Activated CD8-positive, alpha-beta T cell treated with anti-CD3 and anti-CD28 coated beads for 36 hours (primary cell): Measurements from ENCODE around the gene EMB. TPM values are rescaled to one million over a fixed set of nuclear protein-coding genes. Genes with fewer than 3 reads are reported as not detected.
"Not testable (repeated sequence)": the region's sequence is repeated elsewhere in the genome, so short reads cannot be mapped to it uniquely, and the experiment has no call there.

ENCODE experiments used
- ATAC-seq: fragments of 200-7000 bp; cut with Tn5 transposase; one replicate; pipeline ENCODE4 v1.10.0; 2021; ENCODE audit warnings: mild to moderate bottlenecking, moderate library complexity
- CTCF ChIA-PET: fragments of 350-600 bp; sonication (Branson Sonifier 250); formaldehyde crosslinking; loops from one replicate; lab custom pipeline; 2021; ENCODE audit warnings: antibody characterized with exemption; lab: Charles Lee
- POLR2A ChIA-PET: fragments of 350-600 bp; sonication (Branson Sonifier 250); formaldehyde crosslinking; loops from one replicate; lab custom pipeline; 2021; ENCODE audit warnings: antibody characterized with exemption; lab: Charles Lee
- DNase-seq: peaks from one replicate; pipeline ENCODE4 v3.0.0-alpha.2; 2020
- H3K27ac Mint-ChIP-seq: one replicate; pipeline ENCODE4 v1.8.0; 2021; ENCODE audit warnings: mild to moderate bottlenecking, mixed read lengths
- H3K27me3 Mint-ChIP-seq: one replicate; pipeline ENCODE4 v1.8.0; 2021; ENCODE audit warnings: mixed read lengths
- H3K36me3 Mint-ChIP-seq: one replicate; pipeline ENCODE4 v1.8.0; 2021; ENCODE audit warnings: low read depth, mixed read lengths
- H3K4me1 Mint-ChIP-seq: one replicate; pipeline ENCODE4 v1.8.0; 2021; ENCODE audit warnings: low read depth, mixed read lengths
- H3K4me3 Mint-ChIP-seq: one replicate; pipeline ENCODE4 v1.8.0; 2021; ENCODE audit warnings: mild to moderate bottlenecking, moderate library complexity, mixed read lengths
- H3K9me3 Mint-ChIP-seq: one replicate; pipeline ENCODE4 v1.8.0; 2021; ENCODE audit warnings: mixed read lengths
- CTCF ChIP-seq: fragments of 200-600 bp; IDR thresholded peaks from one replicate; pipeline ENCODE4 v1.8.0; 2022; ENCODE audit warnings: antibody characterized with exemption, mild to moderate bottlenecking
- intact Hi-C: fragments of 100-400 bp; cut with micrococcal nuclease; formaldehyde crosslinking; loops from one replicate; pipeline ENCODE4 v1.10.0; 2022
- total RNA-seq, 2 experiments: library from RNA; stranded (reverse); gene quantifications; one replicate each; pipeline ENCODE4 v1.2.3, GENCODE V29; 2021

EMB gene
- total RNA-seq, 2 experiments from 2014 or later, result 55.7 to 67.1 TPM

GRCh38 chr5:50445296-50445949 lies 4.3 kb upstream of the EMB start:
- CTCF ChIA-PET, result interaction anchor here (1.0 to 1.2 kb wide), 3 partner anchors 16 to 62 kb away, joined by 3 to 4 read pairs (median 3); no protein-coding TSS in a partner anchor

GRCh38 chr5:50442559-50443539 lies 1.8 kb upstream of the EMB start:
- ATAC-seq, POLR2A ChIA-PET, H3K9me3 Mint-ChIP-seq, H3K27me3 Mint-ChIP-seq, DNase-seq, H3K4me3 Mint-ChIP-seq, H3K36me3 Mint-ChIP-seq: not testable (repeated sequence)
- H3K27ac Mint-ChIP-seq, result peak overlapping the region; percentile 8
- CTCF ChIA-PET, result interaction anchor here (0.7 kb wide), 1 partner anchor 206 kb away, joined by 3 read pairs; no protein-coding TSS in a partner anchor
- peaks cover 71% of the 10 kb centered on the region for H3K4me1 Mint-ChIP-seq
- intact Hi-C loops, result loop anchor here (5.0 kb wide), 1 partner anchor 224 kb away; the partner anchor contains the start of gene PARP8

More at GRCh38 chr5:50445296-50445949, 4.3 kb upstream of the EMB start:
- POLR2A ChIA-PET, result no interaction called here
- Mint-ChIP-seq H3K36me3 (peaks cover 2% of the 10 kb centered on the region), H3K4me3 (peak overlapping the region; percentile 56), H3K27me3 (no peaks in the 10 kb centered on the region), H3K27ac (peak overlapping the region; percentile 87), H3K9me3 (peaks cover 1% of the 10 kb centered on the region), H3K4me1 (peaks cover 70% of the 10 kb centered on the region)
- DNase-seq (peak; percentile 28), ATAC-seq (peak; percentile 18)
- no peak for TF ChIP-seq CTCF
- intact Hi-C loops, result loop anchor here (5.0 kb wide), 1 partner anchor 57 kb away; no protein-coding TSS in a partner anchor

- TF ChIP-seq CTCF, result no peak
- POLR2A ChIA-PET, result interaction anchor here (1.1 to 2.1 kb wide), 5 partner anchors 11 to 310 kb away, joined by 3 to 12 read pairs (median 6); no protein-coding TSS in a partner anchor
- ATAC-seq (peak; percentile 6), DNase-seq (no peak)
- intact Hi-C loops, result loop anchor here (5.0 kb wide), 1 partner anchor 226 kb away; the partner anchor contains the start of gene PARP8
- Mint-ChIP-seq H3K36me3 (peaks cover 5% of the 10 kb centered on the region), H3K4me1 (peaks cover 67% of the 10 kb centered on the region), H3K4me3 (peak overlapping the region; percentile 84), H3K27ac (peak overlapping the region; percentile 90), H3K27me3 (no peaks in the 10 kb centered on the region), H3K9me3 (no peaks in the 10 kb centered on the region)
- CTCF ChIA-PET, result interaction anchor here (0.7 to 2.2 kb wide), 4 partner anchors 10 to 317 kb away, joined by 3 to 12 read pairs (median 4); no protein-coding TSS in a partner anchor
These were observed 436 bp upstream of the EMB start for GRCh38 chr5:50441493-50441955.

GRCh38 chr5:50439221-50439620 lies 1.9 kb downstream of the EMB start:
- H3K36me3 Mint-ChIP-seq, result peaks cover 13% of the 10 kb centered on the region
- H3K4me1 Mint-ChIP-seq, result peaks cover 68% of the 10 kb centered on the region
- no peaks in the 10 kb centered on the region for H3K27me3 Mint-ChIP-seq
- TF ChIP-seq CTCF, result no peak
- intact Hi-C loops, result loop anchor here (10.0 kb wide), 1 partner anchor 306 kb away; no protein-coding TSS in a partner anchor
- CTCF ChIA-PET, result no interaction called here
- ATAC-seq (no peak), DNase-seq (no peak)
- H3K27ac Mint-ChIP-seq, result peak overlapping the region; percentile 90
- no peaks in the 10 kb centered on the region for H3K9me3 Mint-ChIP-seq
- H3K4me3 Mint-ChIP-seq, result peak overlapping the region; percentile 84
- POLR2A ChIA-PET, result interaction anchor here (0.6 to 1.1 kb wide), 2 partner anchors 30 to 269 kb away, joined by 3 to 6 read pairs; no protein-coding TSS in a partner anchor

GRCh38 chr5:50438060-50438459 lies 3.0 kb downstream of the EMB start:
- H3K27me3 Mint-ChIP-seq, H3K9me3 Mint-ChIP-seq, ATAC-seq, H3K27ac Mint-ChIP-seq, DNase-seq, POLR2A ChIA-PET, CTCF ChIA-PET: not testable (repeated sequence)
- peak overlapping the region; percentile 40 for H3K4me3 Mint-ChIP-seq
- H3K4me1 Mint-ChIP-seq, result peaks cover 72% of the 10 kb centered on the region
- H3K36me3 Mint-ChIP-seq, result peaks cover 16% of the 10 kb centered on the region
- intact Hi-C loops, result loop anchor here (10.0 kb wide), 1 partner anchor 307 kb away; no protein-coding TSS in a partner anchor
